GM18858 (cell line): ENCODE results near the gene GALNT14.

Experiments used
- ATAC-seq: cut with Tn5 transposase; IDR thresholded peaks from one replicate; pipeline ENCODE4 v1.9.1; 2021; ENCODE audit not compliant: unreplicated experiment

GALNT14 gene

GRCh38 chr2:30981096-30981495 is 157.1 kb downstream of the GALNT14 start:
- no peak for ATAC-seq

DNA sequence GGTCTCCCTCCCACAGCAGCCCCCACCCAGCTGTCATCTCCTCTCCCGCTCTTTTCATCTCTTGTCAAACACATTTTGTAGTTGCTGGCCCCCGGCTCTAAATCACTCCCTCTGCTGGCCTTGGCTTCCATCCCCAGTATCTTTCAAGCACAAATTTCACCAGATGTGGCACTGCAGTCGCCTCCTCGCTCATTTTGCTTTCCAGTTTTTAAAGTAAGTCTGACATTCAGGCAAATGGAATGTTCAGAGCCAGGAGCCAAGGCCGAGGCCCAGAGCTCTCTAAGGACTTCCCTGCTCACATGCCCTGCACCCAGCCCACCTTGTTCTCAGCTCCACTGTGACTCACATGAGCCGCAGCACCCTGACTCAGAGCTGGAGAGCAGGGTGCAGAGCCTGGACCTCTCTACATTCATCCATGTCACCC is 158.4 kb downstream of the GALNT14 start:
- ATAC-seq, result no peak

- ATAC-seq, result no peak
Measured at GRCh38 chr2:30978854-30979253, 159.4 kb downstream of the GALNT14 start.

GRCh38 chr2:30978044-30978443 is 160.2 kb downstream of the GALNT14 start:
- ATAC-seq, result no peak

GRCh38 chr2:30975156-30975555 is 163.1 kb downstream of the GALNT14 start:
- no peak for ATAC-seq

DNA sequence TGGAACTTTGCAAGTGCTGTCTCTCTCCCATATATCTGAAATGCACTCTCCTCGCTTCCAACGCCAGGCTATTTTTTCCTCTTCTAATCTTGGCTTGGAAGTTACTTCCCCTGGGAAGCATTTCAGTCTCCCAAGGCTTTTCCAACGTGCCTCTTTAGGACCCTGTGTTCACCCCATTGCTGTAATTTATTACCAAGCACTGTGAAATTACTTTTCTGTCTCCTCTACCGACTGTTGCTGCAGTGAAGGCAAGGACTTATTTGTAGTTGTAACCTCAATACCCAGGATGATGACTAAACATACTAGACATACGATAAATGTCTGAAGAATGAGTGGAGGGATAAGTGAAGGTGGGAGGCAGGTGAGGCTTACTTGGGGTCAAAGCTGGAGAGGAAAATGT is 163.7 kb downstream of the GALNT14 start:
- no peak for ATAC-seq

DNA sequence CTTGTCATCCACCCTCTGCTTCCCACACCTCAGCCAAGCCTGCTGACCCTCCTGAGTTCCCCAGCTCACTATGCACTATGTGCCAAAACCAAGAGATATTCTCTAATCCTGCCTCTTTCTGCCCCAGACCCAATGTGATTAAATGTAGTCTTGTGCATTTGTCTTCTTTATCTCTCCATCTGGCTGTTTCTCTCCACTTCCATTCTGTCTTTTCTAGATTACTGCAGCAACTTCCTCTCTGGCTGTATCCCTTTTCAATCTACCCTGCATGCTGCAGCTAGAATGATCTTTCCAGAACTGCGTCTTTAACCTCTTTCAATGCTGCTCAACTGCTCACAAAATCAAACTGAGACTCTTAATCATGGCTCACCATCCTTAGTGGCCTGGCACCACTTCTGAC is 164.1 kb downstream of the GALNT14 start:
- ATAC-seq, result no peak

DNA sequence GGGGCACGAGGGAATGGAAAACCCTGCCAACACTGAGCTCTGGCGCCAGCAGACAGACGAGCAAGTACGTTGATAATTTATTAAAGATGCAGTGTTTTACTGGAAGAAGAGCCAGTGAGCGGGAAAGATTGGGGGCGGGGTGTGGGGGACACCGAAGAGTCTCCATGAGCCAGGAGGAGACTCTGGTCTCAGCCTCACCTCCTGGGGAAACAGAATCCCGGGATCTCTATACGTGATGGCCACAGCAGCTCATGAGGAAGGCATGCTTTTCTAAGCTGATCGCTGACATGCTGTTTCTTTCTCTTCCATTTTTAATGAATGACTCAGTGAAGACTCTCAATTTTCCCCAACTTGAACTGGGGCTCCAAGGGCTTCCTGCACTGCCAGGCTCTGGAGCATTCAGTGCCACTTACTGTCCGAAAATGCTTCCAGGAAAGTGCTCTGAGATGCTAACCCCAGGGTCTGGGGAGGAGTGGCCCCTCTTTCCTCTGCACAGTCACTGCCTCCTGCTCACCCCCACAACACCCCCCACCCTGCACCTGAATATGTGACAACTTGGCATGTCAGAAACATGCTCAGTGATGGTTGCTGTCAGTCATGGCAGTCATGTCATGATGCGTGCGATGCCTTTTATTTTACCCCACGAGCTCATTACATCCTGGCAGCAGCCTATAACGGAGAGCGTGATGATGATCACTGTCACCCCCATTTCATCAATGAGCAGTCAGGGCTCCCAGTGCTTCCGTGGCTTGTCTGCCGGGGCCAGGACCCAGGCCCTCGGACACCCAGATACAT is 166.8 kb downstream of the GALNT14 start:
- no peak for ATAC-seq

- ATAC-seq, result no peak
Measured at GRCh38 chr2:30968660-30969397, 169.4 kb downstream of the GALNT14 start.

DNA sequence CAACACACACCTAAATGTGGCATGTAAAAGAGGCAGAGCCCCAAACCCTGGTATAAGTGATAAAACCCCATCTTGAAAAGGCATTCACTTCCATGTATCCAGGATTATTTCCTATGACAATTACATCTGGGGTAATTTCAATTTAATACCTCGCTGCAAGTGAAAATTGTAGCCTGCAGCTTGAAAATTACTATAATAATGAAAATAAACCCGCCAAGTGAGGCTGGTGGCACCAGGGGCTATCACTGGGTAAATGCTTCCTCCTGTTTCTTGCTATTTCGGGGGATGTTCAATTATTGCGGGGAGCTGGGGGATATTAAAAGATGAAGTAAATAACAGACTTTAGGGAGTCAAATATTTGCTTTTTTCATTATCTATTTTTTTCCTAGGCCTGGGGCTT is 171.5 kb downstream of the GALNT14 start:
- no peak for ATAC-seq

- no peak for ATAC-seq
Measured at GRCh38 chr2:30965022-30965531, 173.2 kb downstream of the GALNT14 start.

DNA sequence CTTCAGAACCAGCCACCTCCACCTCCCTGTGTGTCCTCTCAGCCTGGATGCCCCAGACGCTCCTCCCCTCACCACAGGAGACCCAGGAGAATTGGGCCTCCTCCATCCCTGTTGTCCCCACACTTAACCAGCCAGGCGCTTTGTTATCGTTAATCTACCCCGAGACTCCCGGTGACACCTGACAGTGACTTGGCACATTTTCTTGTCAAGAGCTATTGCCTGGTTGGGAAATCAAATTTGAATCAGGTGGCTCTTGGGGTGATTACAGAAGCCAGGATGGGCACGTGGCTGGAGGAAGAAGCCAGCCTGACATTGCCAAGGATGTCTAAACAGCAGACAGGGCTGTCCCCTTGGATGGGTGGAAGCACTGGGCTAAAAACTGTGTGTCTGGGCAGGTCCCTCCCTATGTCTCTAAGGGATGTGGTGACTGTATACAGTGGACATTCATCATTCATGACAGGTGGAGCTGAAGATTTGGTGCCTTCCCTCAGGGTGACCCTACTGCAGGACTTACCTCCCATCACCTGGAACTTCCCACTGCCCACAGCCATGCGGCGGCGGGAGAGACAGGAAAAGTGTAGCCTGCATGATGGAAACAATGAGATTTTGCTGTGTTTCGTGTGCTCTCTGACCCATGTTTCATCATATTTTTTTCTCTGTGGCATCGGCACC is 173.8 kb downstream of the GALNT14 start:
- ATAC-seq, result no peak

DNA sequence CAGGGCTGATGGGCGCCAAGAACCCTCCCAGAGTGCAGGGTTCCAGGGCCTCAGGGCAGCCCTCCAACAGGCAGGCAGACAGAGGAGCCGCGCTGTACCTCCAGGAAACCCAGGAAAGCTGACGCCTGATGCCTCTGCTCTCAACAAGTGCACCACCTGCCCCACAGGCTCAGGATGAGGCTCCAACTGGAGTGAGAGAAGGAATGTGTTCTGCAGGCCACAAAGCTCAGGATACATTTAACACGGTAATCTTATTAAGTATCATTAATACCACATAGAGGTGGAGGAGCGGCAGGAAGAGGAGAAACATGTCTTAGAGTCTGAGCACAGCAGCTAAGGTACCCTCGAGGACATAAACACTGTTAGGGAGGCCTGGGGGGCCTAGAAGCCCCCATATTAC is 175.1 kb downstream of the GALNT14 start:
- ATAC-seq, result no peak

GRCh38 chr2:30960213-30960612 is 178.0 kb downstream of the GALNT14 start:
- ATAC-seq, result no peak

GRCh38 chr2:30959653-30960052 is 178.6 kb downstream of the GALNT14 start:
- no peak for ATAC-seq

GRCh38 chr2:30958918-30959265 is 179.3 kb downstream of the GALNT14 start:
- ATAC-seq, result no peak

DNA sequence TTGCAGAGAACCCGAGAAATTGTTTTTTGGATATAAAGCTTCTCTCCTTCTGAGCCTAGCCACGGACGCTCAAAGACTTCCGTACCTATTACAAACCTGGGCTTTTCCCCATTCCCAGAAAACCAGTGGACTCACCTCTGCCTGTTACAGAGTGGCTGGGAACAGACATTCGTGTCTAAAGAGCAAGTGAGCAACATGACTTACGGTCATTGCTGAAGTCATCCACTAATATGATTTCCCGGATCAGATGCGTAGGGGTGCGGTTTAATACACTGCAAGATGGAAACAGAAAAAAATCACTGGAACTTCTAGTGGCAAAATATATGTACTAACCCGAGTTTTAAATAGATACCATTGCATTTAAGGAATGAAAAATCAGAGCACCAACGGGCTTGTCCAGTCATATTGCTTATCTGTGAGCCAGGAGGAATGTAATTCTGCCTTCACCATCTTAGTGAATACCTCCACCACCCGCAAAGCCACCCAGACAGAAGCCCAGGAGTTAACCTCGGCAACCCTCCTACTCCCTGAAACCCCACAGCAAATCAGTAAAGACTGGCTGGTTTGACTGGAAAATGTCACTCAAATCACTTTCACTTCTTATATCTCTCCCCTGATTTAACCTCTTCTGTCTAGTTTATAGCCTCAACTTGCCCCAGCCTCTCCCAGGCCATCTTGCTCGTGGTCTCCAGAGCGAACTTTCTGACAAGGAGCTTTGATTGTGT is 179.9 kb downstream of the GALNT14 start:
- no peak for ATAC-seq

GRCh38 chr2:30957591-30957990 is 180.6 kb downstream of the GALNT14 start:
- ATAC-seq, result no peak

DNA sequence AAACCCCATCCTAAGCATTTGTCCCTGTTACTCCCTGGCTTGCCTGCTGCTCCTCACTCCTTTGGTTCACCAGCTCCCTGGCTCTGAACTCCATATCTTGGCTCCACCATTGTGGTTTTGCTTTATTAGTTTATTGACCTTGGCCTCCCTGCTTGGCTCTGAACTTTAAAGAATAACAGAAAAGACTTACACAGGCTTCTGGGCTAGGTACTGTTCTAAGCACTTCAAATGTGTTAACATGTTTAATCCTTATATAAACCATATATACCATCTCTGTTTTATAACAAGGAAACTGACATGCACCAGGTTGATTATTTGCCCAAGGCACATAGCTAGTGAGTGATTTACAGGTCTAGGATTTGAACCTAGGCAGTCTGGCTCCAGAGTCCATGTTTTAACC is 181.2 kb downstream of the GALNT14 start:
- no peak for ATAC-seq

DNA sequence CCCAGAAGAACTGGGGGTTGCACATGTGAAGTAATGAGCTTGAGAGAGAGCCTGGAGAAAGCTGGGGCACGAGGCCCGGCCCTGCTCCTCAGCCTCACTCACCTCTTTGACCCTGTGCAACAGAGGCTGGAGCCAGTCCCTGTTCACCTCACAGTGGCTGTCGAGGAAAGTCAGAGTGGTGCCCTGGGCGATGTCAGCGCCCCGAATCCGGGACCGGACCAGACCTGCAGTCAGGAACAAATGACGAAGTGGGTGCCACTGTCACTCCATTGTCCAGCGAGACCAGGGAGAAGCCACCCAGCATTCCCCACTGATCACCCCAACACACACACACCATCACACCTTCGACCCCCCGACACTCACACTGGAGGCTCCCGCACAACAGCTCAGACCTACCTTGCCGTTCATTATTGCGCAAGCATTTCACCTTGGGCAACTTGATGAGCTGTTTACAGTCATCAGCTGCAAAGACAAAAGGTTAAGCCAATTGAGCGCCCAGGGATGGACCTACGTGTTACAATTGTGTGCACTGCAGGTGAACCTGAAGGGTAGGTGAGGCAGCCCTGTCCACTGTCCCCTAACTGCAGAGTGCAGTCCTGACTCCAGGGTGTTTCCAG is 182.6 kb downstream of the GALNT14 start:
- no peak for ATAC-seq

DNA sequence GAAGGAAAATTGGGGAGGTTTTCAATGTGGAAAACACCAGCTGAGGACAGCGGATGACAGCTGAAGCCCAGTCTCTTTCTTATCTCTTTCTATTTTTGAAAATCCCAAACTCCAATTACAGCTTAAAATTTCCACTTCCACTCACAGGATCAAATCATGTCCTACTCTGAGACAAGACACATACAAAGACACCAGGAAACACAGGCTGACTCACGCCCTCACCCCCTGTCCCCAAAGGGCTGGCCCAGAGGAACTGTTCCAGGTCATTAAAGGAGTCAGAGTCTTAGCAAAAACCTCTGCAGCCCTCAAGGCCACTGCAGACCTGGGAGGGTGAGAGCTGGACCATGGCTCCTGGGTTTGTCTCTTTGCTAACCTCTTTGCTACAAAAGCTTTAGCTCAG is 187.9 kb downstream of the GALNT14 start:
- no peak for ATAC-seq
